ENCODE data around the gene SHC1.

GRCh38 chr1:155003227-155003765, 32.7 kb upstream of the SHC1 start:
- TF ChIP-seq, protein P1, sequence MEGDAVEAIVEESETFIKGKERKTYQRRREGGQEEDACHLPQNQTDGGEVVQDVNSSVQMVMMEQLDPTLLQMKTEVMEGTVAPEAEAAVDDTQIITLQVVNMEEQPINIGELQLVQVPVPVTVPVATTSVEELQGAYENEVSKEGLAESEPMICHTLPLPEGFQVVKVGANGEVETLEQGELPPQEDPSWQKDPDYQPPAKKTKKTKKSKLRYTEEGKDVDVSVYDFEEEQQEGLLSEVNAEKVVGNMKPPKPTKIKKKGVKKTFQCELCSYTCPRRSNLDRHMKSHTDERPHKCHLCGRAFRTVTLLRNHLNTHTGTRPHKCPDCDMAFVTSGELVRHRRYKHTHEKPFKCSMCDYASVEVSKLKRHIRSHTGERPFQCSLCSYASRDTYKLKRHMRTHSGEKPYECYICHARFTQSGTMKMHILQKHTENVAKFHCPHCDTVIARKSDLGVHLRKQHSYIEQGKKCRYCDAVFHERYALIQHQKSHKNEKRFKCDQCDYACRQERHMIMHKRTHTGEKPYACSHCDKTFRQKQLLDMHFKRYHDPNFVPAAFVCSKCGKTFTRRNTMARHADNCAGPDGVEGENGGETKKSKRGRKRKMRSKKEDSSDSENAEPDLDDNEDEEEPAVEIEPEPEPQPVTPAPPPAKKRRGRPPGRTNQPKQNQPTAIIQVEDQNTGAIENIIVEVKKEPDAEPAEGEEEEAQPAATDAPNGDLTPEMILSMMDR (IDR thresholded peaks at IDR 0.05; ENCODE audit: low read depth, low read length, poor library complexity, severe bottlenecking), result no peak
- TF ChIP-seq EZH2phosphoT487 (IDR thresholded peaks at IDR 0.05; ENCODE audit: borderline replicate concordance, low read length), result no peak

Measured in DOHH2 (cell line).